ENCODE measurements around the gene PHB1.
"Not testable (repeated sequence)": the region's sequence is repeated elsewhere in the genome, so short reads cannot be mapped to it uniquely, and the experiment has no call there.

PHB1 gene

DNA sequence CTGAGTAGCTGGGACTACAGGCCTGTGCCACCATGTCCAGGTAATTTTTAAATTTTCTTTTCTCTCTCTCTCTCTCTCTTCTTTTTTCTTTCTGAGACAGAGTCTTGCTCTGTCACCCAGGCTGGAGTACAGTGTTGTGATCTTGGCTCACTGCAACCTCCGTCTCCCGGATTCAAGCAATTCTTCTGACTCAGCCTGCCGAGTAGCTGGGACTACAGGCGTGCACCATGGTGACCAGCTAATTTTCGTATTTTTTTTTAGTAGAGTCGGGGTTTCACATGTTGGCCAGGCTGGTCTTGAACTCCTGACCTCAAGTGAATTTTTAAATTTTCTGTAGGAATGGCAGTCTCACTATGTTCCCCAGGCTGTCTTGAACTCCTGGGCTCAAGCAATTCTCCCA lies 41.6 kb downstream of the PHB1 start:
- no peak for DNase-seq

DNA sequence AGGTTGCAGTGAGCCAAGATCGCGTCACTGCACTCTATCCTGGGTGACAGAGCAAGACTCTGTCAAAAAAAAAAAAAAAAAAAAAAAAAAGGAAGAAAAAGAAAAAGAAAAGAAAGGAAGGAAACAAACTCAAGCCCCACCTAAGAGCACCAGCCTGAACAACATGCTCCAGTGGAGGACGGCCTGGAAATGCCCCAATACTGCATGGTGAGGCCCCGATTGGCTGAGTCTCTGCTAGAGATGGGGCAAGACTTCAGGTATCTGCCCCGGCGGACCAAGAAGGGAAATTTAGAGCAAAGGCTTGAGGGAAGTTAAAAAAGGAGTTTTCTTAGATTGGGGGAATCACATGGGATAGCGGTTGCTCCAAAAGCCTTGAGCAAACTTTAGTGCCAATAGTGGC lies 42.3 kb downstream of the PHB1 start:
- DNase-seq: no peak

DNA sequence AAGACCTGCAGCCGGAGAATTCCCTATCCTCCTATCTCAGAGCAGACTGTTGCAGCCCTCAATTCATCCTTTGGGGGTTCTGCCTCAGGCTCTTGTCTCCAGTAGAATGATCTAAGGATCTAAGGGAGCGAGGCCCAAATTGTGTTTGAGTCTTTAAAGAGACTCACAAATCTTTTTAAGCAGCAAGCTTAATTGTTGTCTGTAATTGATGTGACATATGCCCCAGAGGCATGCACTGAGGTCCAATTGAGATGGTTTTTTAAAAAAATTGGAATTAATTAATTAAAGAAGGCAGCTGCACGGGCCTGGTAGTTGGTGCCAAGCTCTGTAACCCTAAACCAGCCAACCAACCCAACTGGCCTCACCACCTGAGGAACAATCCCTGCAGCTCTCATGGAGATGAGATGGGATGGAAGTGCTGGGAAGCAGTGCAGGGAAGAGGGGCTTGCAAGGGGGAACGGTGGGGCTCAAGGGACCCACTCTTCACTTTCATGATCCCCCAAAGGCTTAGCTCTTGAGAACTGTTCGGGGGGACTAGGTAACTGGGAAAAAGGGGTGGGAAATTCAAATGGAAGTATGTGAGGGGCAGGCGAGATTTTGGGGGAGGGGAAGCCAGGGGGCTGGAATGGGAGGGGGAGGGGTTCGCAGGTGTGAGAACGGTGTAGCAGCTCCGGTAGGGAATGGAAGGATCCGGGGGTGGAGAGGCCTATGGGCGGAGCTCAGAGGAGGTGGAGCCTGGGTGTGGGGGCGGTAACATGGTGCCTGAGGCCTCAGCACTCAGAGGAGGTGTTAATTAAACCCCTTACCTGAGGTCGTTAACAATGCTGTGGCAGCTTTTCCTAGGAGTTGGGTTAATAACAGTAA lies 43.5 kb downstream of the PHB1 start:
- no peak for DNase-seq

DNA sequence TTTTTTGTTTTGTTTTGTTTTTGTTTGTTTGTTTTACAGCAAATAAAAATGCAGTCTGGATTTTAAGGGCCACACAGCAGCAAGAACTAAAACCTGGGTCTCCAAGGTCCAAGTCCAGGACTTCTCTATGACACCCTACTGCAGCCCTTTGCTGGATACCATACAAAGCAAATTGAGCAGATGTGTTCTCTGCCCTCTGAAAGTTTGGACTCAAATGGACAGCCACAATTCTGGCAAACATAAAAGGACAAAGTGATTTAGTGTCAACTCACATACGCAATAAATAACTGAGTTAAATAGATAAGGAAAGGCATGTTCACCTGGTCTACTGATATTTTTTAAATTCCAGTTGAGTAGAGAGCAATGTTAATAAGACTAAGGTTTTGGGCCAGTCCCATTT lies 44.9 kb downstream of the PHB1 start:
- DNase-seq: no peak

DNA sequence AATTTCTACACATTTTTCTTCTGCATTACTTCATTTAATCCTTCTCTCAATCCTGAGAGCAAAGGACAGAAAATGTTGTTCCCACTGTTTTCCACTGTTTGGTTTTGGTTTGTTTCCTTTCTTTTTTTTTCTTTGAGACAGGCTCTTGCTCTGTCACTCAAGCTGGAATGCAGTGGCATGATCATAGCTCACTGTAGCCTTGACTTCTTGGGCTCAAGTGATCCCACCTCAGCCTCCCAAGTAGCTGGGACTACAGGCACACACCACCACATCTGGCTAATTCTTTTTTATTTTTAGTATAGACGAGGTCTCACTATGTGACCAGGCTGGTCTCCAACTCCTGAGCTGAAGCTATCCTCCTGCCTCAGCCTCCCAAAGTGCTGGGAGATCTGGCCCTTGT lies 45.6 kb downstream of the PHB1 start:
- DNase-seq: no peak

DNA sequence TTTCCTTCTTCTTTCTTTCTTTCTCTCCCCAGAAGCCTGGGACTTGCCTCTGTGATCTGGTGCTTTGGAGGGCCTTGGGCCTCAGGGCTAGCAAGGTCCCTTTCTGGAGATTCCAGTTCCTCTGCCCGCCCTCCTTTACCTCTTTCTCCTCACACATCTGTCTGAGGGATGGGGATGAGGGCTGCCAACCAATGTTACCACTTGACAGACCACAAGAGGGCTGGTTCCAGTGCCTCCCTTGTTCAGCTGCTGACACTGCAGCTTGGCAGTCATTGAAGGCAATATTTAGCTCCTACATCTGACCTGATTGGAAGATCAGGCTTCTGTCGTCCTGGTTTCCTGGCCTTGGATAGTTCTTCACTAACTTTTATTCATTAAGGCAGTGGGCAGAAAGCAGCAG lies 49.0 kb downstream of the PHB1 start:
- peak in 1 of 2 experiments; percentile 41 for DNase-seq

DNA sequence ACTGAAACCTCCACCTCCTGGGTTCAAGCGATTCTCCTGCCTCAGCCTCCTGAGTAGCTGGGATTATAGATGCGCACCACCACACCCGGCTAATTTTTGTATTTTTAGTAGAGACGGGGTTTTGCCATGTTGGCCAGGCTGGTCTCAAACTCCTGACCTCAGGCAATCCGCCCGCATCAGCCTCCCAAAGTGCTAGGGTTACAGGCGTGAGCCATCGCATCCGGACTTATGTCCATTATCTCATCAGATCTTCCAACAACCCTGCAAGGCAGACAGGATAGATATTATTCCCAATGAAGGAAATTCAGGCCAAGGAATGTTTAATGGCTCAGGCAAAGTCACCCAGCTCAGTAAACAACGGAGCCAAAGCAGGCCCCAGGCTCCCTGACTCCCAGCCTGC lies 49.6 kb downstream of the PHB1 start:
- DNase-seq: not testable (repeated sequence)

DNA sequence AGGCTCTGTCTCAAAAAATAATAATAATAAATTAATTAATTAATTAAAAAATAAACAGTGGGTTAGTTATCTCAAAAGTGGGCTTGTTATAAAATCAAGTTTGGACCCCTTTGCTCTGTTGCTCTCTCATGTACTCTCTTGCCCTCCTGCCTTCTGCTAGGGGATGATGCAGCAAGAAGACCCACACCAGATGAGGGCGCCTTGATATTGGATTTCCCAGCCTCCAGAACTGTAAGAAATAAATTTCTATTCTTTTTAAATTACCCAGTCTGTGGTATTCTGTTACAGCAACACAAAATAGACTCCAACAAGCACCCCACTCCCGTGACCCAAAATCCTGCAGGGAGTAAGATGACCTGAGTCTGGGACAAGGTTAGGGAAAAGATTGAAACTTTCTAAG lies 50.6 kb downstream of the PHB1 start:
- DNase-seq: no peak

DNA sequence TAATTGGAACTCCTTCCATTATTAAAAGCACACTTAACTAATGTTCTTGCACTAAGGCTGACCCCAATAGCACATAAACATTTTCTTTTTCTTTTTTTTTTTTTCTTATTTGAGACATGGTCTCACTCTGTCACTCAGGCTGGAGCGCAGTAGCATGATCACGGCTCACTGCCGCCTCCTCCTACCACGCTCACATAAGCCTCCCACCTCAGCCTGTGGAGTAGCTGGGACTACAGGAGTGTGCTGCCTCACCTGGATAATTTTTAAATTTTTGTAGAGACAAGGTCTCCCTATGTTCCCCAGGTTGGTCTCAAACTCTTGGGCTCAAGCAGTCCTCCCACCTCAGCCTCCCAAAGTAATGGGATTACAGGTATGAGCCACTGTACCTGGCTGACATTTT lies 51.4 kb downstream of the PHB1 start:
- no peak for DNase-seq

DNA sequence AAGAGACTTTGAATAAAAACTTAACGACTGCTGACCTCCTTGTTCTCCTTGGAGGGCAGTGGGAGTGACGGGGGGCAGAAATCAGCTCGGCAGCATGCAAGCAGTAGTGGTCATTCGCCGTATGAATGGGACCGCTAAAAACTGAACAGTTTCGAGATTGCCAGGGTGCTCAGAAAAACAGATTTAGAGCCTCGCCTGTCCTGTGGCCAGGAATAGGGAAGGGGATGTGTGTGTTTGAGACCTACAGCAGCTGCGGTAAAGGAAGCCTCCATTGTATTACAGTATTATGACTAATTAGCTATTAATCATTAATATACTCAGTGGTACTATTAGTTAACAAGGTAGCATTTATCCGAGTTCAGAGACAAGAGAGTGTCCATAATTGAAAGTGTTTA lies 52.0 kb downstream of the PHB1 start:
- no peak for DNase-seq

DNA sequence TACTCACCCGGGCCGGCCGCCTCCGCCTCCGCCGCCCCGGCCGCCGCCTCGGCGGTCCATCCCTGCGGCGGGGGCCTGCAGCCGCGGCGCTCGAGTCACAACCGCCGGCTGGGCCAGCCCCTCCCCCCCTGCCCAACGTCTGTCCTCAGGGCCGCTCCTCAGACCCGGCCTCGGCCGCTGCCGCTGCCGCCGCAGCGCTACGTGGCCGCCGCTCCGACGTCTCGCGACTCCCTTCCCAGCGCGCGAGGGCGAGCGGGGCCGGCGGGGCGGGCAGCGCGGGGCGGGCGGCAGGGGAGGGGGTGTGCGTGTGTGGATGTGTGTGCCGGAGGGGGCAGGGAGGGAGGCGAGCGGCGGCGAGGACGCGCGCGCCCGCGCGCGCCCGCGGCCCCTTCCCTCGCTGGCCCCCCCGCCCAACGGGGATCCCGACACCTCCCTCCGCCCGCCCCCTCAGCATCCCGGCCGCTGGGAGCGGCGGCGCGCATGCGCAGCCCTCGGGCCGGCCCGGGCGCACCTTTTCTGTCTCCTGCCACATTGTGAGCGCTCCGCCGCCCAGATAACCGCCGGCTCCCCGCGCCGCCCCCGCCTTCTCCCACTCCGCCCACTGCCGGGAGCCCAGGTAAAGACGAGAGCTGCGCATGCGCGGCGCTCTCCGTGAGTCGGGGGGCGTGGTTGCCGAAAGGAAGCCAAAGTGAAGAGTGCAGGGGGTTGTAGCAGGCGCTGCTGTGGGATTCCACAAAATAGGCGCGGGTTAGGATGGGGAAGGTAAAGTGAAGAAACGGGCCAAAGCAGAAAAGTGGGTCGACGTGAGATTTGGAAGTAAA lies 52.6 kb downstream of the PHB1 start, which contains the start of gene ZNF652:
TSS of gene ZNF652 (minus strand) at position 349 of the 821 bp plus-strand sequence. CDS start 44,525 bp downstream, outside the sequence.
- DNase-seq: peak; percentile 79 to 82

DNA sequence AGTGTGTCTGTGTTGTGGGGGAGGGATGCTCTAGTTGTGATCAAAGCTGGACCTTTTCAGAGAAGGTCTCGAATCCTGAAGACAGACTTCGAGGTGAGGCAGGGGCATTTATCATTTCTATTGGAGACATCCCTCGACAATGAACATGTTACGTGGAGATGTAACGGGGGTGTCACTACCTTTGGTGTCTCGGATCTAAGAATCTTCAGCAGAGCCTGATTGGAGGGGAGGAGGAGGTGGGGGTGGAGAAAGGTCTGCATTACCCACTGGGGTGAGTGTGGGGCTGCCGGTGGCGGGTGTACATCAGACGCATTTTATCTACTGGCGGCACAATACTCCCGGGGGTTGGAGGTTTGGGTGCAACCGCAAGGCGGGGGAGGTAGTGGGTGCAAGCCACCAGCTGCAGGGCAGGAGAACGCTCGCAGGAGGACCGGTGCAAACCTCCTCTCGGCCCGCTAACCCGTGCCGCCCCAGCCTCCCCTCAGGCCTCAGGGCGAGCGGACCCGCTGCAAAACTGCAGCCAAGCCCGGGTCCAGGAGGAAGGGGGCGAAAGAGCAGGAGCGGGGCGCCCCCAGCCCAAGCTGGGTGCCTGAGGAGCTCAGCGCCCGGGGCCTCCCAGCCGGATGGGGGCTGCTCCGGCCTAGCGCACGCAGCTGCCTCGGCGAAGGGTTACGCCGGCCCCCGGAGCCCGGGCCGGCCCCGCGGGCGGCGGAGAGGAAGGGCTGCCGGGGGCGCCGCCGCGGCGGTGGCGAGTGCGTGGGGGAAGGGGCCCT lies 53.4 kb downstream of the PHB1 start:
- peak in 1 of 2 experiments; percentile 50 for DNase-seq

DNA sequence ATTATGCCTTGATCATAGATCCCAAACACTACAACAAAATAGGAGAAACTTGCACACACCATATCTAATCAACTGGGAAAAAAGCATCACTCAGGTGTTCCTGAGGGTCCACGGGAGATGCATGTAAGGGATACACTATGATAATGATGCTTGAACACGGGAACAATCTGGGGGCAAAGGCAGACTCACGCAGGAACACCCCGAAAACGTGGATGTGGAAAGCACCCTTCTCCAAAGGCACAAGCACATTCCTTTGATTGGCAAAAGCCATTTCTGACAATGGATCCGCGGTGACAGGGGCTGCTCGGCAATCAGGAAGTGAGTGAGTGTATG lies 53.9 kb downstream of the PHB1 start:
- DNase-seq: no peak

DNA sequence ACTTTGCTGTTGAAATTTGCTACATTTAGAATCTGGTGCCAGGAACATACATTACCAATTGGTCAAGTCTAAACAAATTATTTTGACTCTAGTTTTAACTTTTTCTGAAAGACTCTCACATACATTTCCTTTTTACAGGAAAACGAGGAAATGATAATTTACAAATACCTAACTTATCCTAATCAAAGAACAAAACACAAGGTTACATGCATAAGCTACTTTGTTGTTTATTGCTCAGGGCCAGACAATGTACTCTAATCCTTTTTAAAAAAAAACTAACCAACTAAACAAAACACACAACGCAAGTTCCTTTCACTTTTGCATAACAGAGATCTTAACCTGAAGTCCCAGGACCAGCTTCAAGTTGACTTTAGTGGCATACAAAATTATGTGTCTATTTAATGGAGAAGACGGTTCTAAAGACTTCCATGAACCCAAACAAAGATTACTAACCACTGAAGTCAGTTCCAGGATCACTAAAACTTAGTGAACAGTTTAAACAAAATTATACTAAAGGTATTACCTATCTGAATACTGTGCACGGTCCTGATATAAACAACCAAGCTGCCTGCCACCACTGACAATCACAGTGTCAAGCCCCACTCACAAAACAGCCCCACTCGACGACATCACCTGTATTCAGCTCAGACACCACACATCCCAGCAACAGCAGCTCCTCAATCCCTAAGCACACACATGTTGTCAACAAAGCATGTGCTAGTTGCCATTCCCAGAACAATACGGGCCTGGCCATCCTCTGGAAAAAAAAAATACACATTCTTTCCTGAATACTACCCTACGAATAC lies 54.5 kb downstream of the PHB1 start:
- DNase-seq: no peak

DNA sequence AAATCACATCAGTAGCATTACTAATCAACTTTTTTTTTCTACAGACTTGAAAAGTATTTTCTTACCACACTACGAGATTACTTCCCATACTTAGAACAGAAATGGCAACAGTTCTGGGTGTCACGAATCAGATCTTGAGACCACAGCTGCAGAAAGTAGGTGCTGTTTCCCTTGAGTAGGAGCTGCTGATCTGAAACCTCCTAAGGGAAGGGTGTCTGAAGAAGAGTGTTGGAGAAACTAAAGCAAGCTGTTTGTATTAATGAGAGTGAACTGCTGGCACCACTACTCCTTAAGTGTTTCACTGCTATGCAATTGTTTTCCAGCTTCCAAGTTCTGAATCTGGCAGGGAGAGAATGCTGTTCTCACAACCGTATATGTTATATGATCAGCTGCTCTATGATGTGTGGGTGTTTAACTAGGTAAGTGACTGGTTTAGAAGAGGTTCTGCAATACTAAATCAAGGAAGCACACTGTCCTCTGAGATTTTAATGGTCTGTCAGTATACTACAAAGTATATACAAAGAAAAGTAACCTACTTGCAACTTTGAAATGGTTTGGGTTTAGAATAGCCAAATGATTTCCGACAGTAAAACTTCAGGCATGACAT lies 55.9 kb downstream of the PHB1 start:
- no peak for DNase-seq

DNA sequence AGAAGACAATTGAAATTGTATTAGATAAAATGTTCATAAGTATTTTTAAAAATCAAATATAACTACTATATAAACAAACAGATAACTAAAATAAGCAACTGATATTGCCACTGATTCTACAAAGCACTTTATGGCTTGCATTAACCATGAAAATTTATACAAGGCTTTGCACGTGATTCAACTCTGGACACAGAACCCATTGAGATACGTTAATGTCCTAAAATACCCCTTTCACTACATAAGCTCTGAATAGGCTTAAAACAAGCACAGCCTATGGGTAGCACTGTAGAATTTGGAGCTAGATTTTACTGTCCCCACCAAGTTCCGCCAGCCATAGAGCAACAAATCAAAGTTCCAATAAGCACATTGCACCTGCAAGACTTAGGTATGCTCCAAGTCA lies 57.2 kb downstream of the PHB1 start:
- DNase-seq: no peak

DNA sequence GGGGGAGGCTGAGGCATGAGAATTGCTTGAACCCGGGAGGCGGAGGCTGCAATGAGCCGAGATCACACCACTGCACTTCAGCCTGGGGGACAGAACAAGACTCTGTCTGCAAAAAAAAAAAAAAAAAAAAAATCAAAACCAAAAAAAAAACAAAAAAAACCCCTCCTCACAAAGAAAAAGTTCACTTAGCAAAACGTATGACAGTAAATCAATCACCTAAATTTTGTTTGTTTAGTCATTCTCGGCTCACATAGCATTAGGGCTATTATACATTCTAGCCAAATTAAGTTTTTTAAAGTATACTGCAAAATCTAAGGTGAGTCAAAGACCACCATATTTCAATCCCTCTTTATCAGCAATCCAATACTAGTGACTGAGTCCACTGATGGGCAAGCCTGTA lies 58.4 kb downstream of the PHB1 start:
- DNase-seq: no peak
